Tibial nerve (tissue), 4 donors: ENCODE data around the gene THSD4.

Source experiments
- CTCF ChIP-seq, 5 experiments: fragments of 200-600 bp in 3 of 5; fragments of 450-650 bp in 2 of 5; sonication (generic) in 3 of 5; IDR thresholded peaks; one replicate each; pipeline ENCODE4 v1.5.1; 2016 to 2019; ENCODE audit warnings: antibody characterized with exemption in 5 of 5, mild to moderate bottlenecking in 3 of 5, moderate library complexity in 2 of 5
- EP300 ChIP-seq, 2 donors: sonication (generic); formaldehyde crosslinking; IDR thresholded peaks; one replicate each; pipeline ENCODE4 v1.6.1; 2017; ENCODE audit warnings: antibody characterized with exemption in 2 of 2, mild to moderate bottlenecking in 1 of 2
- POLR2A ChIP-seq, 2 donors: fragments of 450-650 bp; IDR thresholded peaks; one replicate each; pipeline ENCODE4 v1.6.1; 2017; ENCODE audit warnings: antibody characterized with exemption in 2 of 2, mild to moderate bottlenecking in 2 of 2, moderate library complexity in 2 of 2

GRCh38 chr15:71647487-71647808 lies 532.2 kb downstream of the THSD4 start:
- no peak for TF ChIP-seq CTCF (IDR thresholded peaks at IDR 0.05)
- TF ChIP-seq EP300 (IDR thresholded peaks at IDR 0.05): no peak
- TF ChIP-seq POLR2A (IDR thresholded peaks at IDR 0.05): no peak
